Breast epithelium (tissue), 4 donors: ENCODE measurements around the gene EHD4. TPM values are rescaled to one million over a fixed set of nuclear protein-coding genes. Genes with fewer than 3 reads are reported as not detected.

Experiments used
- DNase-seq, 2 donors: peaks; one replicate each; pipeline ENCODE4 v3.0.0-alpha.2; 2019; ENCODE audit warnings: low spot score in 2 of 2
- H3K27ac ChIP-seq, 2 donors: fragments of 200-600 bp; sonication (generic) in 1 of 2; one replicate each; pipeline ENCODE4 v1.5.1; 2016 to 2019; ENCODE audit warnings: mild to moderate bottlenecking in 1 of 2
- H3K27me3 ChIP-seq, 2 donors: fragments of 200-600 bp; sonication (generic) in 1 of 2; one replicate each; pipeline versions ENCODE4 v1.5.1 to v1.6.0; 2017 to 2019; ENCODE audit warnings: control low read depth in 1 of 2, mild to moderate bottlenecking in 1 of 2
- H3K36me3 ChIP-seq: fragments of 200-600 bp; one replicate; pipeline ENCODE4 v1.5.1; 2019
- H3K4me1 ChIP-seq, 2 donors: fragments of 200-600 bp; sonication (generic); one replicate each; pipeline ENCODE4 v1.5.1; 2016 to 2019; ENCODE audit warnings: control low read depth in 1 of 2
- H3K4me3 ChIP-seq, 3 donors: fragments of 200-600 bp; sonication (generic); 1 replicate in 2 of 3; 2 replicates in 1 of 3; pipeline ENCODE4 v1.5.1; 2016 to 2019; ENCODE audit warnings: mild to moderate bottlenecking in 3 of 3, moderate library complexity in 2 of 3
- H3K9me3 ChIP-seq, 2 donors: fragments of 200-600 bp; sonication (generic) in 1 of 2; one replicate each; pipeline ENCODE4 v1.5.1; 2016 to 2019; ENCODE audit warnings: control low read depth in 1 of 2
- CTCF ChIP-seq, 3 donors: fragments of 450-650 bp; IDR thresholded peaks; one replicate each; pipeline ENCODE4 v1.5.1; 2016 to 2017; ENCODE audit warnings: antibody characterized with exemption in 3 of 3, mild to moderate bottlenecking in 3 of 3, moderate library complexity in 3 of 3
- POLR2A ChIP-seq: fragments of 450-650 bp; IDR thresholded peaks from one replicate; pipeline ENCODE4 v1.6.1; 2016; ENCODE audit warnings: antibody characterized with exemption, mild to moderate bottlenecking, moderate library complexity
- POLR2AphosphoS5 ChIP-seq, 3 donors: sonication (generic); formaldehyde crosslinking; IDR thresholded peaks; one replicate each; pipeline ENCODE4 v1.6.1; 2017; ENCODE audit warnings: antibody characterized with exemption in 3 of 3
- intact Hi-C: fragments of 100-400 bp; cut with DNase I; formaldehyde crosslinking; loops from one replicate; pipeline ENCODE4 v1.15.1; 2023; ENCODE audit warnings: low total_unique reads
- total RNA-seq, 3 donors: library from RNA; depleted of rRNA; stranded (reverse); fragments of >200 nt; gene quantifications; one replicate each; pipeline ENCODE4 v1.1.0, GENCODE V29; 2016

The EHD4 gene
- total RNA-seq, 3 donors from 2014 or later = 30.2 to 30.5 (median 30.4) TPM

GRCh38 chr15:41926185-41927056 lies 45.9 kb downstream of the EHD4 start:
- H3K4me1 ChIP-seq = peaks cover 0 to 45% of the 10 kb centered on the region in 2 donors
- no peaks in the 10 kb centered on the region for H3K36me3 ChIP-seq
- no peaks in the 10 kb centered on the region for H3K9me3 ChIP-seq
- no peaks in the 10 kb centered on the region for H3K27me3 ChIP-seq
- no peak overlapping the region for H3K4me3 ChIP-seq
- DNase-seq = no peak
- no peak for TF ChIP-seq POLR2A
- no peak for TF ChIP-seq CTCF (IDR thresholded peaks at IDR 0.05)
- TF ChIP-seq POLR2AphosphoS5 (IDR thresholded peaks at IDR 0.05) = no peak
- peak overlapping the region; percentile 81 to 87 for H3K27ac ChIP-seq
- intact Hi-C loops = no loop called here

DNA sequence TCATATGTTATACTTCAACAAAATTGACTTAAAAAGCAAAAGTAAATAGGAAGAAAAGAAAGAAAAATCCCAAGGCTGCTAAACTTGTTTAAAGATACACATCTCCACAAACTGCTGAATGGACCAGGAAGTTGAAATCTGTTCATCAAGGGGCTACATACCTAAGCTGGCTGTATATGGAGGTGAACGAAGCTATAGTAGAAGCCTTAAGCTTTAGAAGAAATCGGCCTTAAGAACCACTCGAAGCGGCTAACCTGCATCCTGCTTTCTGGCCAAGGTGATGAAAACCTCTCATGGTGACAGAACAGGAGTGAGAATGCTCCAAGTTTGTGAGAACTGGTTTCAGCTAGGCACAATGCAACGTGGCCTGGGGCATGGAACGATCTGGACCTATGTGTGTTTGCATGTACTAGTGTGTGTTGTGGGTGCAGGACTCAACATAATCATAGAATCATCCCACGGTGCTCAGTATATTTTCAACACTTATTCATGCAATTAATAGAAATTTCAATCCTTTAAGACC lies 47.2 kb downstream of the EHD4 start:
- Histone ChIP-seq H3K36me3 (no peaks in the 10 kb centered on the region), H3K4me3 (no peak overlapping the region), H3K27me3 (no peaks in the 10 kb centered on the region), H3K27ac (peak overlapping the region; percentile 81 to 87), H3K9me3 (no peaks in the 10 kb centered on the region), H3K4me1 (peaks cover 0 to 42% of the 10 kb centered on the region in 2 donors)
- intact Hi-C loops = no loop called here
- TF ChIP-seq CTCF (IDR thresholded peaks at IDR 0.05) = no peak
- no peak for TF ChIP-seq POLR2AphosphoS5 (IDR thresholded peaks at IDR 0.05)
- TF ChIP-seq POLR2A = no peak
- peak; percentile 75 to 81 for DNase-seq

- TF ChIP-seq POLR2AphosphoS5 (IDR thresholded peaks at IDR 0.05) = no peak
- TF ChIP-seq POLR2A = no peak
- no peak for TF ChIP-seq CTCF (IDR thresholded peaks at IDR 0.05)
- Histone ChIP-seq H3K4me1 (peaks cover 0 to 26% of the 10 kb centered on the region in 2 donors), H3K9me3 (no peaks in the 10 kb centered on the region), H3K27ac (peak overlapping the region; percentile 16 to 87), H3K4me3 (no peak overlapping the region), H3K27me3 (no peaks in the 10 kb centered on the region), H3K36me3 (no peaks in the 10 kb centered on the region)
- DNase-seq = no peak
- intact Hi-C loops = no loop called here
Measured at GRCh38 chr15:41923401-41923997, 48.9 kb downstream of the EHD4 start.

GRCh38 chr15:41922353-41922752 lies 50.0 kb downstream of the EHD4 start:
- Histone ChIP-seq H3K27me3 (no peaks in the 10 kb centered on the region), H3K4me1 (peaks cover 0 to 21% of the 10 kb centered on the region in 2 donors), H3K27ac (no peak overlapping the region), H3K36me3 (no peaks in the 10 kb centered on the region), H3K4me3 (no peak overlapping the region), H3K9me3 (no peaks in the 10 kb centered on the region)
- no peak for DNase-seq
- TF ChIP-seq POLR2AphosphoS5 (IDR thresholded peaks at IDR 0.05) (no peak), POLR2A (no peak), CTCF (IDR thresholded peaks at IDR 0.05) (no peak)
- intact Hi-C loops = no loop called here

- Histone ChIP-seq H3K27ac (peak overlapping the region; percentile 10 to 12), H3K4me3 (no peak overlapping the region), H3K36me3 (no peaks in the 10 kb centered on the region), H3K27me3 (no peaks in the 10 kb centered on the region), H3K4me1 (peaks cover 0 to 14% of the 10 kb centered on the region in 2 donors), H3K9me3 (no peaks in the 10 kb centered on the region)
- TF ChIP-seq POLR2AphosphoS5 (IDR thresholded peaks at IDR 0.05) (no peak), CTCF (IDR thresholded peaks at IDR 0.05) (no peak), POLR2A (no peak)
- intact Hi-C loops = no loop called here
- DNase-seq = no peak
Measured at GRCh38 chr15:41921639-41922038, 50.7 kb downstream of the EHD4 start.
